ENCODE measurements around the gene SEMA3C. TPM values are rescaled to one million over a fixed set of nuclear protein-coding genes. Genes with fewer than 3 reads are reported as not detected.

The SEMA3C gene
- total RNA-seq, 1 donor from 2014 or later = 0.20 TPM

GRCh38 chr7:80851896-80852476 is 66.9 kb downstream of the SEMA3C start:
- no peak for DNase-seq (ENCODE audit: low read depth in 2 of 2)

DNA sequence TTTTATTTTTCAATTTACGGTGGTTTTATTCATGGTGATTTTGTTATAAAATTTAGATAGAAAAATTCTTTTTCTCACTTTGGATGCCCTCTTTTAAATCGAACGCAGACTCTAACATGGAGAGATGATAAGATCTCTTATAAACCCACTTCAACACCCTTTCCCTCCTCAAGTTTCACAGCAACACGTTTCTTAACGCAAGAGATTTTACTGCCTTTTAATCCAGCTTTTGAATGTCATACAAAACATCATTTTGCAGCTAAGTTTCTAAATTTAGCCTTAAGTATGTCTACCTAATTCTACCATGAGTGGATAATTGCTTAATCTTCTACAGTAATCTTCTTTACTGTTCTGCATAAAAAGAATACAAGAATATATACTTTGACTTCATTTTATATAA is 70.0 kb downstream of the SEMA3C start:
- no peak for DNase-seq (ENCODE audit: low read depth in 2 of 2)

DNA sequence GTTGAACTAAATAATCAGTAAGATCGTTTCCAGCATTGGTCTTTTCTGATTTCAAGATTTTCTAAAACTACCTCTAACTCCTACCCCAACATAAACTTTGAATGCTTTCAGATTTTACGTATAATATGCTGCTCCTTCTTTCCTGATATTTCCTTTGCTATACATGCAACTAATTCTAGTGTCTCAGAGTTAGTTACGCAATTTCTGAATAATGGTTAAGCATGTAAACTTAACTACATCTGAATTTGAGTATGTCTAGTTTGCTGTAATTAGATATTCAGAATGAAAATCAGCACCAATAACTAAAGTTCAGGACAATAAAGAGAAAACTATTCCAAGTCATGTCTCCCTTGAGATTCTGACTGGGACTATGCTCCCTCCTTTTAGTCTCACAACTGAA is 71.0 kb downstream of the SEMA3C start:
- DNase-seq (ENCODE audit: low read depth in 2 of 2) = no peak

DNA sequence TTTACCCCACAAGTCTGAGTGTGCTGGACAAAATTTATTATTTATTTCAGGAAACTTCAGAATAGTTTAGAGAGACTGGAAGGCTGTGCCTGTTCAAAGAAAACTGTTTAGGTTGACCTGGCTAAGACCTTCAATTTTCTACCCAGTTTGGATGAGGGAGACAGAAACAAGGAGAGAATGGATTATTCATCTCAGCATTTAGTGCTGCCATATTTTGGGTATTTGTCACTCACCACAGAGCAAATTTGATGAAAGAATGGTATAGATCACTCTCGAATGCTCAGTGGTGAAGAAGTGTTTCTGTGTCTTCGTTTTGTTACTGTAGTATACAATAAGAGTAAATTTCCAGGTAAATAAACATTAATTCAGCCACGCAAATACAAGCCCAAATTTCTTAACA is 71.8 kb downstream of the SEMA3C start:
- no peak for DNase-seq (ENCODE audit: low read depth in 2 of 2)

- DNase-seq (ENCODE audit: low read depth in 2 of 2) = no peak
These were observed 73.9 kb downstream of the SEMA3C start for GRCh38 chr7:80844916-80845315.

GRCh38 chr7:80843018-80843677 is 75.7 kb downstream of the SEMA3C start:
- no peak for DNase-seq (ENCODE audit: low read depth in 2 of 2)

GRCh38 chr7:80842022-80842790 is 76.6 kb downstream of the SEMA3C start:
- no peak for DNase-seq (ENCODE audit: low read depth in 2 of 2)

GRCh38 chr7:80841423-80841955 is 77.4 kb downstream of the SEMA3C start:
- DNase-seq (ENCODE audit: low read depth in 2 of 2) = no peak

- DNase-seq (ENCODE audit: low read depth in 2 of 2) = no peak
These were observed 78.2 kb downstream of the SEMA3C start for GRCh38 chr7:80840681-80841080.

DNA sequence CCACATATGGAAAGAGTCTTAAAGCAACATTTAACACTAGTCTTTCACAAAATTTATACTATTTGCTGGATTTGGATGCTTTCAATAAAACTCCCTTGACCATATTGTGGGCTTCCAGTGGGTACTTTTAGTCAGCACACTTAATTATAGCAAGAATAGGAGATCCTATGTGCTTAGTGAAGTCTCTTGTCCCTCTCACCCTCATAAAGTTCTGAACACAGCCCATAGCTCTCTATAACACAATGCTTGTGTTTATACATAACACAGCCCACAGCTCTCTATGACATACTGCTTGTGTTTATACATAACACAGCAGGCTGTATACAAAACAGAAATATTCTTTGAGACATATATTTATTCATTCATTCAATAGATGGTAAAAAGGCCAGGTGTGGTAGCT is 79.0 kb downstream of the SEMA3C start:
- DNase-seq (ENCODE audit: low read depth in 2 of 2) = no peak

DNA sequence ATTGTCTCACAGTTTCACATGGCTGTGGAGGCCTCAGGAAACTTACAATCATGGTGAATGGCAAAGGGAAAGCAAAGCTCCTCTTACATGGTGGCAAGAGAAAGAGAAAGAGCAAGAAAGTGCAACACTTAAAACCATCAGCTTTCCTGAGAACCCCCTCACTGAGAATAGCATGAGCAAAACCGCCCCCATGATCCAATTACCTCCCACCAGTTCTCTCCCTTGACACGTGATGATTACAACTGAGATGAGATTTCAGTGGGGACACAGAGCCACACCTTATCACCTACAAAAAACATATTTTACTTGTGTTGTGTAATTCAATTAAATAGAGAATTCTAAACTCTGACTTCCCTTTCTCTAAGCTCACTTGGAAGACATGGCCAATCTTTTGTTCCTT is 80.2 kb downstream of the SEMA3C start:
- no peak for DNase-seq (ENCODE audit: low read depth in 2 of 2)

GRCh38 chr7:80837345-80837744 is 81.5 kb downstream of the SEMA3C start:
- DNase-seq (ENCODE audit: low read depth in 2 of 2) = no peak

GRCh38 chr7:80835251-80835650 is 83.6 kb downstream of the SEMA3C start:
- no peak for DNase-seq (ENCODE audit: low read depth in 2 of 2)

GRCh38 chr7:80833289-80834268 is 85.3 kb downstream of the SEMA3C start:
- peak in 1 of 2 donors; percentile 74 for DNase-seq (ENCODE audit: low read depth in 2 of 2)

DNA sequence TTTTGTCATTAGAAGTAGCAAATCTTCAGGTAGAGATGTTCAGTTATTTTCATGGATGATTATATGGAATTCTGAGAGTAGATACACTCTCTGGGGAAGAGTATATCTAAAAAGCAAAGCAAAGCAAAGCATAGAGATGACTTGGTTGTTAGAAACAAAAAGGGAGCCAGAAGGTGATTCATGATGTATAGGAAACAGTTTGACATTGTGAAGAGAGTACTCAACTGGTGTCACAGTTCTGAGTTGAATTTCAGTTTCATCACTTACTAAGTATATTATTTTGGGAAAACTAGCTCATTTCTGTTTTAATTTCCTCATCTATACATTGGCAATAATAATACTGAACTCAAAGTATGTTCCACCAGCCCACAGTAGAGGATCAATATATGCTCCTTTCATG is 86.8 kb downstream of the SEMA3C start:
- peak in 1 of 2 donors; percentile 64 for DNase-seq (ENCODE audit: low read depth in 2 of 2)

- DNase-seq (ENCODE audit: low read depth in 2 of 2) = no peak
These were observed 88.1 kb downstream of the SEMA3C start for GRCh38 chr7:80830584-80831285.

DNA sequence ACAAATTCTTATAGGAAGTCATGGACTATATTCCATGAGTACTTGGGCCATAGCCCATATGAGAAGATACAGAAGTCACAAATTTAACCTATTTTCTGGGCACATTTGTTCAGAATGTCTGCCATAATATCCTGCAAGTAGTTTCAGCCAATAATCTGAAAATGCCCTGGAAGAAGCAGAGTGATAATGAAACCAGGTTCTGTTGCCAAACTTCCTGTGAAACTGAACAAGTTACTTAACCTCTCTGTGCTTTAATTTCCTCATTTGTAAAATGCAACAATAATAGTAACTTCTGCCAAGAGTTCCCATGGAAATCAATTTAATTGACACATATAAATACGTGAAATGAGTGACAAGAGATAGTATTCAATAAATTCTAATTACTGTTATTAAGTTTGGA is 88.8 kb downstream of the SEMA3C start:
- DNase-seq (ENCODE audit: low read depth in 2 of 2) = peak; percentile 23 to 30

DNA sequence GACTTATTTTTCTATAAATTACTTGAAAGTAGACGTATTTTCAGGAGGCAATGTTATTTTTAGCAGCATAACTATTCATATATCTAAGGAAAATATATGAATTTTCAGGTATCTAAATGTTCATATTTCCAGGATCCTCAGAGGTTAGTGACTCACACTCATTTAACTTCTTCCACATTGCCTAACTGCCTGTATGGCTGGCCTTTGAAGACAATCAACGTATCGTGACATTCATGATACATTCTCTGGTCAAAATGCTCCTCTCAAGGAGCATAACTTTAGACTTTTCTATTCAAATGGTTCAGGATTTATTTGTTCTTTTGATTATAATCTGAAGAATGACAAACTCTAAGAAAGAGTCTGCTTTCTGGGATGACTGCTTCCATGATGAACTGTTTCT is 89.3 kb downstream of the SEMA3C start:
- no peak for DNase-seq (ENCODE audit: low read depth in 2 of 2)

DNA sequence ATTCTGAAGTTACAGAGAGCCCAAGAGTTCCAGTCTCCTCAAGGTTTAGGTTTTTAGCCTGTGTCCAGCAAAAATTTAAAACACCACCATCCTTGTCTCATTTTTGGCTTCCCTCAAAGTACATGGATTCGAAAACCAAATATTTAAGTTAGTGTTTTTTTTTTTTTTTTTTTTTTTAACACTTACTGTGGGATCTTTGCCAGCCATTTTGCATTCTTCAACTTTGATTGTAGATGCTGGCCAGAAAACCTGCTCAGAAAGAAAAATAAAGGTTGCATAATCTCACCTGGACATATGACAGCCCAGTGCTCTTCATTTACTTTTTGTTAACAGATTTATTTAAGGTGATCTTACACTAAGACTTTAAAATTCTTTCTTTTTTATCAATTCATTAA is 91.6 kb downstream of the SEMA3C start:
- DNase-seq (ENCODE audit: low read depth in 2 of 2) = peak in 1 of 2 donors; percentile 3

- peak in 1 of 2 donors; percentile 15 for DNase-seq (ENCODE audit: low read depth in 2 of 2)
These were observed 92.2 kb downstream of the SEMA3C start for GRCh38 chr7:80826520-80827238.
